ENCODE measurements around the gene NYAP2. TPM values are rescaled to one million over a fixed set of nuclear protein-coding genes. Genes with fewer than 3 reads are reported as not detected.
A peak's percentile ranks its signal among the peaks of the same experiment; 100 is the strongest.

The NYAP2 gene
- total and polyA plus RNA-seq, 10 of the 15 experiments (the other 5 are each of a cell fraction or from before 2014, with no cell fraction given) = 0.03 TPM; not detected in 9

DNA sequence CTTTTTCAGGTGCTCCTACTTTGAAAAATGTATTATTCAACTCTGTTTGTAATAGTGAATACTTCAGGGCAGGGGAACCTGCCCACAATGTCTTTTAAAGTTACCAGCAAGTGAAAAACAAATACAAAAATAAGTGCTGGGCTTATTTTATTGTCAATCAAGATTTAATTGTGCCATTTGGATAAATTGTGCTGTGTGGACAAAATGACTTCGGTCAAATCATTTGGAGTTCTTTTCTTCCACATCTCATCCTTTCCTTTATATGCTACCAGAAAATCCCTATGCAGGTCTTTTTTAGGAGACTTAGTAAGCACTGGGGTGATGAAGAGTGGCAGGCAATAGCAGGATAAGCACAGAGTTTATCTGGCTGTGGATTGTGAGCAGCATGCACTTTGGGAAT lies 63.9 kb downstream of the NYAP2 start (continued):
- TF ChIP-seq, protein P1, sequence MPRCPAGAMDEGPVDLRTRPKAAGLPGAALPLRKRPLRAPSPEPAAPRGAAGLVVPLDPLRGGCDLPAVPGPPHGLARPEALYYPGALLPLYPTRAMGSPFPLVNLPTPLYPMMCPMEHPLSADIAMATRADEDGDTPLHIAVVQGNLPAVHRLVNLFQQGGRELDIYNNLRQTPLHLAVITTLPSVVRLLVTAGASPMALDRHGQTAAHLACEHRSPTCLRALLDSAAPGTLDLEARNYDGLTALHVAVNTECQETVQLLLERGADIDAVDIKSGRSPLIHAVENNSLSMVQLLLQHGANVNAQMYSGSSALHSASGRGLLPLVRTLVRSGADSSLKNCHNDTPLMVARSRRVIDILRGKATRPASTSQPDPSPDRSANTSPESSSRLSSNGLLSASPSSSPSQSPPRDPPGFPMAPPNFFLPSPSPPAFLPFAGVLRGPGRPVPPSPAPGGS (IDR thresholded peaks at IDR 0.05; ENCODE audit: borderline replicate concordance, insufficient read depth, low read depth, low read length, poor library complexity, severe bottlenecking) = no peak

DNA sequence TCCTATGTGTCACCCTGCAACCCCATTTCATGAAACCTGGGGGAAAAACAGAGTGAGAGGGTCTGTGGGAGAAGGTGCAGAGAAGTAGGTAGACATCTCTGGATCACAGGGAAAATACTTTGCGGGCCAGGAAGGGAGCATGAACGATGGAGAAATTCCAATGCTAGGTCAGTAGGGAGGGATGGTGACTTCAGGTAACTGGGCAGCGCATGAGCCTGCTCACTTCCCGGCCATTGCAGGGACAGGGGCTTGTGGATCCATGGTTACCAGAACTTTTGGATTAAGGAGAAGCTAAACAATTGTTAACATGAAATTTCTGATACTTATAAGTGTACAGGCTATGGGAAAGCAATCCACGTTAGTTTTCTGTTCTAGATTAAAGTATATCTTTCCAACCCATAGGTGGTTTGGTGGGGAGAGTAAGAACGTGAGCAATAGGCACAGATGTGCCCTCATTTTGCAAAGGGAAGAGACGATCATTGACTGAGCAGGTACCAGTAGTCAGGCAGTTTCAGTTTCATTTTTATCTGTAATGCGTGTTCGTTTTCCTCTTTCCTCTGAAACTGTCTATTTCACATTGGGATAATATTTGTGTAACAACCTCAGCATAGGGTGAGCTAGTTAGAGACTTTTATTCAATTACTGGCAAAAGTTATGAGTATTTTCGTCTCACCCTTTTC lies 65.0 kb downstream of the NYAP2 start:
- ATAC-seq (peak; percentile 88), FAIRE-seq (no peak), DNase-seq (ENCODE audit: low read depth, low spot score) (no peak)
- Histone ChIP-seq H4K20me1 (ENCODE audit: control insufficient read depth, insufficient read depth) (no peaks in the 10 kb centered on the region), H3K27me3 (replicated peaks in 1 of 2; ENCODE audit: control insufficient read depth in 2 of 2, insufficient read depth in 2 of 2, low read length in 1 of 2) (no peaks in the 10 kb centered on the region), H3K36me3 (ENCODE audit: control insufficient read depth in 2 of 2, insufficient read depth in 2 of 2, low read length in 1 of 2) (no peaks in the 10 kb centered on the region), H2AFZ (ENCODE audit: control insufficient read depth, low read depth, low read length) (no peak overlapping the region; the same call in none of the 2 replicates), H3K4me3 (no peak overlapping the region), H3K27ac (ENCODE audit: control insufficient read depth, insufficient read depth) (no peak overlapping the region), H3K9ac (ENCODE audit: control insufficient read depth, insufficient read depth, low read length) (no peak overlapping the region), H3K4me2 (ENCODE audit: control insufficient read depth, insufficient read depth) (peak overlapping the region; percentile 28; the same call in 1 of the 2 replicates), H3K9me3 (replicated peaks; ENCODE audit: control insufficient read depth, insufficient read depth, low read length) (no peaks in the 10 kb centered on the region), H3K79me2 (ENCODE audit: control insufficient read depth, insufficient read depth, low read length) (no peaks in the 10 kb centered on the region), H3K4me1 (ENCODE audit: control insufficient read depth, insufficient read depth, low read length) (no peaks in the 10 kb centered on the region)
- ChIA-PET RAD21 (ENCODE audit: unreplicated experiment) (no interaction called here), SMC1A (ENCODE audit: uncharacterized antibody, unreplicated experiment) (interaction anchor here (1.5 kb wide), 1 partner anchor 22 kb away, joined by 4 read pairs; no protein-coding TSS in a partner anchor), POLR2A (no interaction called here), CTCF (no interaction called here)
- in situ Hi-C loops (cut with MboI) = no loop called here
- WGBS (ENCODE audit: insufficient coverage, insufficient replicate concordance, low lambda C conversion rate, missing lambda C conversion rate) = 36% methylated on average over 10 of the region's 10 CpGs
- no TSS peak for BruUV-seq (replicated peaks)
- intact Hi-C loops (cut with micrococcal nuclease; ENCODE audit: unreplicated experiment) = no loop called here
- TF ChIP-seq RAD51 (IDR thresholded peaks at IDR 0.05) (no peak), POLR2AphosphoS2 (IDR thresholded peaks at IDR 0.05; ENCODE audit: low read depth, low read length) (no peak)
- TF ChIP-seq, protein P2, sequence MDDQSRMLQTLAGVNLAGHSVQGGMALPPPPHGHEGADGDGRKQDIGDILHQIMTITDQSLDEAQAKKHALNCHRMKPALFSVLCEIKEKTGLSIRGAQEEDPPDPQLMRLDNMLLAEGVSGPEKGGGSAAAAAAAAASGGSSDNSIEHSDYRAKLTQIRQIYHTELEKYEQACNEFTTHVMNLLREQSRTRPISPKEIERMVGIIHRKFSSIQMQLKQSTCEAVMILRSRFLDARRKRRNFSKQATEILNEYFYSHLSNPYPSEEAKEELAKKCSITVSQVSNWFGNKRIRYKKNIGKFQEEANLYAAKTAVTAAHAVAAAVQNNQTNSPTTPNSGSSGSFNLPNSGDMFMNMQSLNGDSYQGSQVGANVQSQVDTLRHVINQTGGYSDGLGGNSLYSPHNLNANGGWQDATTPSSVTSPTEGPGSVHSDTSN (IDR thresholded peaks at IDR 0.05; ENCODE audit: insufficient replicate concordance, low read depth, low read length) = no peak

Data from GM12878 (cell line).